22Rv1 (cell line): ENCODE results near the gene FAM168A.

ENCODE experiments used
- CTCF ChIP-seq: fragments of 450-650 bp; IDR thresholded peaks from 2 replicates; pipeline ENCODE4 v1.5.1; 2017; ENCODE audit warnings: mild to moderate bottlenecking
- ZFX ChIP-seq: fragments of 450-650 bp; IDR thresholded peaks from 2 replicates; pipeline ENCODE4 v1.6.1; 2017; ENCODE audit warnings: antibody characterized with exemption, borderline replicate concordance

- TF ChIP-seq CTCF = peak; percentile 95
- no peak for TF ChIP-seq ZFX
These were observed 27.9 kb upstream of the FAM168A start for GRCh38 chr11:73625696-73626318.
